Activated CD8-positive, alpha-beta T cell treated with anti-CD3 and anti-CD28 coated beads for 36 hours (primary cell): ENCODE results near the gene USP24. TPM values are rescaled to one million over a fixed set of nuclear protein-coding genes. Genes with fewer than 3 reads are reported as not detected.

Experiments
- ATAC-seq: fragments of 200-7000 bp; cut with Tn5 transposase; one replicate; pipeline ENCODE4 v1.10.0; 2021; ENCODE audit warnings: mild to moderate bottlenecking, moderate library complexity
- CTCF ChIA-PET: fragments of 350-600 bp; sonication (Branson Sonifier 250); formaldehyde crosslinking; loops from one replicate; lab custom pipeline; 2021; ENCODE audit warnings: antibody characterized with exemption; lab: Charles Lee
- POLR2A ChIA-PET: fragments of 350-600 bp; sonication (Branson Sonifier 250); formaldehyde crosslinking; loops from one replicate; lab custom pipeline; 2021; ENCODE audit warnings: antibody characterized with exemption; lab: Charles Lee
- DNase-seq: peaks from one replicate; pipeline ENCODE4 v3.0.0-alpha.2; 2020
- H3K27ac Mint-ChIP-seq: one replicate; pipeline ENCODE4 v1.8.0; 2021; ENCODE audit warnings: mild to moderate bottlenecking, mixed read lengths
- H3K27me3 Mint-ChIP-seq: one replicate; pipeline ENCODE4 v1.8.0; 2021; ENCODE audit warnings: mixed read lengths
- H3K36me3 Mint-ChIP-seq: one replicate; pipeline ENCODE4 v1.8.0; 2021; ENCODE audit warnings: low read depth, mixed read lengths
- H3K4me1 Mint-ChIP-seq: one replicate; pipeline ENCODE4 v1.8.0; 2021; ENCODE audit warnings: low read depth, mixed read lengths
- H3K4me3 Mint-ChIP-seq: one replicate; pipeline ENCODE4 v1.8.0; 2021; ENCODE audit warnings: mild to moderate bottlenecking, moderate library complexity, mixed read lengths
- H3K9me3 Mint-ChIP-seq: one replicate; pipeline ENCODE4 v1.8.0; 2021; ENCODE audit warnings: mixed read lengths
- CTCF ChIP-seq: fragments of 200-600 bp; IDR thresholded peaks from one replicate; pipeline ENCODE4 v1.8.0; 2022; ENCODE audit warnings: antibody characterized with exemption, mild to moderate bottlenecking
- intact Hi-C: fragments of 100-400 bp; cut with micrococcal nuclease; formaldehyde crosslinking; loops from one replicate; pipeline ENCODE4 v1.10.0; 2022
- total RNA-seq, 2 experiments: library from RNA; stranded (reverse); gene quantifications; one replicate each; pipeline ENCODE4 v1.2.3, GENCODE V29; 2021

Gene USP24
- total RNA-seq, 2 experiments from 2014 or later, result 39.4 to 47.0 TPM

- no peaks in the 10 kb centered on the region for H3K4me1 Mint-ChIP-seq
- intact Hi-C loops, result no loop called here
- H3K27me3 Mint-ChIP-seq, result peaks cover 10% of the 10 kb centered on the region
- no peak overlapping the region for H3K27ac Mint-ChIP-seq
- H3K4me3 Mint-ChIP-seq, result no peak overlapping the region
- ChIA-PET POLR2A (no interaction called here), CTCF (interaction anchor here (1.1 kb wide), 1 partner anchor 59 kb away, joined by 3 read pairs; no protein-coding TSS in a partner anchor)
- no peak for TF ChIP-seq CTCF
- ATAC-seq (no peak), DNase-seq (no peak)
- H3K36me3 Mint-ChIP-seq, result no peaks in the 10 kb centered on the region
- no peaks in the 10 kb centered on the region for H3K9me3 Mint-ChIP-seq
Measured at GRCh38 chr1:55045430-55045829, 169.7 kb downstream of the USP24 start.

GRCh38 chr1:55044617-55045397, 170.4 kb downstream of the USP24 start:
- H3K27ac Mint-ChIP-seq, result no peak overlapping the region

GRCh38 chr1:55043726-55044125, 171.4 kb downstream of the USP24 start:
- ChIA-PET POLR2A (no interaction called here), CTCF (interaction anchor here (1.2 to 1.4 kb wide), 2 partner anchors 47 to 99 kb away, joined by 3 read pairs; no protein-coding TSS in a partner anchor)
- no peak overlapping the region for H3K4me3 Mint-ChIP-seq
- peaks cover 3% of the 10 kb centered on the region for H3K4me1 Mint-ChIP-seq
- no peak for ATAC-seq
- no peak overlapping the region for H3K27ac Mint-ChIP-seq
- DNase-seq, result no peak
- H3K27me3 Mint-ChIP-seq, result peaks cover 22% of the 10 kb centered on the region
- TF ChIP-seq CTCF, result no peak
- H3K36me3 Mint-ChIP-seq, result no peaks in the 10 kb centered on the region
- no peaks in the 10 kb centered on the region for H3K9me3 Mint-ChIP-seq
- intact Hi-C loops, result no loop called here

More at GRCh38 chr1:55044617-55045397, 170.4 kb downstream of the USP24 start:
- Mint-ChIP-seq H3K4me1 (peaks cover 3% of the 10 kb centered on the region), H3K27me3 (peaks cover 15% of the 10 kb centered on the region), H3K9me3 (no peaks in the 10 kb centered on the region), H3K4me3 (no peak overlapping the region), H3K36me3 (no peaks in the 10 kb centered on the region)
- POLR2A ChIA-PET, result no interaction called here
- CTCF ChIA-PET, result interaction anchor here (1.1 kb wide), 1 partner anchor 58 kb away, joined by 3 read pairs; no protein-coding TSS in a partner anchor
- intact Hi-C loops, result no loop called here
- TF ChIP-seq CTCF, result no peak
- DNase-seq (no peak), ATAC-seq (no peak)

GRCh38 chr1:55043011-55043410, 172.2 kb downstream of the USP24 start:
- ATAC-seq (no peak), DNase-seq (no peak)
- TF ChIP-seq CTCF, result no peak
- intact Hi-C loops, result no loop called here
- H3K36me3 Mint-ChIP-seq, result no peaks in the 10 kb centered on the region
- no peak overlapping the region for H3K4me3 Mint-ChIP-seq
- peaks cover 26% of the 10 kb centered on the region for H3K27me3 Mint-ChIP-seq
- ChIA-PET POLR2A (no interaction called here), CTCF (interaction anchor here (0.9 to 1.4 kb wide), 3 partner anchors 21 to 98 kb away, joined by 3 to 5 read pairs (median 3); no protein-coding TSS in a partner anchor)
- no peaks in the 10 kb centered on the region for H3K9me3 Mint-ChIP-seq
- peaks cover 3% of the 10 kb centered on the region for H3K4me1 Mint-ChIP-seq
- no peak overlapping the region for H3K27ac Mint-ChIP-seq

- DNase-seq, result no peak
Measured at GRCh38 chr1:55041613-55042012, 173.6 kb downstream of the USP24 start.

More at GRCh38 chr1:55041613-55042012, 173.6 kb downstream of the USP24 start:
- no peak overlapping the region for H3K4me3 Mint-ChIP-seq
- peaks cover 3% of the 10 kb centered on the region for H3K4me1 Mint-ChIP-seq
- H3K9me3 Mint-ChIP-seq, result no peaks in the 10 kb centered on the region
- no peaks in the 10 kb centered on the region for H3K36me3 Mint-ChIP-seq
- no peak for ATAC-seq
- ChIA-PET CTCF (no interaction called here), POLR2A (no interaction called here)
- no peak overlapping the region for H3K27ac Mint-ChIP-seq
- intact Hi-C loops, result no loop called here
- TF ChIP-seq CTCF, result no peak
- H3K27me3 Mint-ChIP-seq, result peaks cover 35% of the 10 kb centered on the region
